GM12878 (cell line): ENCODE data around the gene RNF25. TPM values are rescaled to one million over a fixed set of nuclear protein-coding genes. Genes with fewer than 3 reads are reported as not detected.

ENCODE experiments used
- ATAC-seq: fragments of 200-7000 bp; cut with Tn5 transposase; 3 replicates; pipeline ENCODE4 v1.9.1; 2020; ENCODE audit warnings: mild to moderate bottlenecking, moderate library complexity
- BruUV-seq: library from RNA; stranded (reverse); fragments of 400-500 nt; replicated peaks from 2 replicates; lab custom pipeline; 2021; lab: Mats Ljungman, UMichigan
- CTCF ChIA-PET: fragments of 300-600 bp; sonication (Branson Sonifier 250); formaldehyde crosslinking; extraction: SDS; loops from one replicate; lab custom pipeline; 2021; ENCODE audit warnings: inconsistent platforms; lab: Yijun Ruan, JAX
- POLR2A ChIA-PET: fragments of 350-600 bp; formaldehyde crosslinking; extraction: SDS; loops from one replicate; lab custom pipeline; 2021; ENCODE audit warnings: inconsistent platforms; lab: Charles Lee
- RAD21 ChIA-PET: fragments of 300-600 bp; sonication (Branson Sonifier 250); formaldehyde crosslinking; loops from one replicate; lab custom pipeline; 2023; ENCODE audit warnings: antibody characterized with exemption; ENCODE audit not compliant: unreplicated experiment; lab: Charles Lee
- SMC1A ChIA-PET: fragments of 300-600 bp; sonication (Branson Sonifier 250); formaldehyde crosslinking; loops from one replicate; lab custom pipeline; 2023; ENCODE audit not compliant: unreplicated experiment, uncharacterized antibody; lab: Charles Lee
- DNase-seq: peaks from one replicate; pipeline ENCODE4 v3.0.0-alpha.2; 2011; ENCODE audit warnings: low read depth, low spot score
- FAIRE-seq: peaks from 3 replicates; lab custom pipeline; 2011; peaks lifted over from hg19 to GRCh38; lab: Jason Lieb, UNC
- H2AFZ ChIP-seq: 2 replicates; pipeline ENCODE4 v1.6.0; 2011; ENCODE audit warnings: low read depth, low read length, control low read depth; ENCODE audit not compliant: control insufficient read depth
- H3K27ac ChIP-seq: 2 replicates; pipeline ENCODE4 v1.5.1; 2011; ENCODE audit warnings: control low read depth; ENCODE audit not compliant: control insufficient read depth, insufficient read depth
- H3K27me3 ChIP-seq, 2 experiments: replicated peaks in 1 of 2; 2 replicates each; pipeline versions ENCODE4 v1.6.0 to v1.6.1; 2011; ENCODE audit warnings: low read length in 1 of 2; ENCODE audit not compliant: control insufficient read depth in 2 of 2, insufficient read depth in 2 of 2
- H3K36me3 ChIP-seq, 2 experiments: 2 replicates each; pipeline ENCODE4 v1.5.1; 2011; ENCODE audit warnings: low read length in 1 of 2; ENCODE audit not compliant: control insufficient read depth in 2 of 2, insufficient read depth in 2 of 2
- H3K4me1 ChIP-seq: 2 replicates; pipeline ENCODE4 v1.6.1; 2011; ENCODE audit warnings: mild to moderate bottlenecking, low read length, moderate library complexity, mixed read lengths; ENCODE audit not compliant: control insufficient read depth, insufficient read depth
- H3K4me2 ChIP-seq: 2 replicates; pipeline ENCODE4 v1.6.0; 2011; ENCODE audit warnings: control low read depth; ENCODE audit not compliant: control insufficient read depth, insufficient read depth
- H3K4me3 ChIP-seq: fragments of 200-600 bp; sonication (generic); 2 replicates; pipeline ENCODE4 v1.5.1; 2016
- H3K79me2 ChIP-seq: 2 replicates; pipeline ENCODE4 v1.6.0; 2011; ENCODE audit warnings: low read length; ENCODE audit not compliant: control insufficient read depth, insufficient read depth
- H3K9ac ChIP-seq: 2 replicates; pipeline ENCODE4 v1.8.0; 2011; ENCODE audit warnings: low read length, control low read depth, mixed read lengths; ENCODE audit not compliant: control insufficient read depth, insufficient read depth
- H3K9me3 ChIP-seq: replicated peaks from 3 replicates; pipeline ENCODE4 v1.5.1; 2011; ENCODE audit warnings: mild to moderate bottlenecking, low read length; ENCODE audit not compliant: control insufficient read depth, insufficient read depth
- H4K20me1 ChIP-seq: 2 replicates; pipeline ENCODE4 v1.6.0; 2011; ENCODE audit not compliant: control insufficient read depth, insufficient read depth
- CREM ChIP-seq: IDR thresholded peaks from 2 replicates; pipeline ENCODE4 v1.6.1; 2014; ENCODE audit warnings: antibody characterized with exemption, low read depth
- PAX8 ChIP-seq: fragments of 450-650 bp; IDR thresholded peaks from 2 replicates; pipeline ENCODE4 v1.6.1; 2017; ENCODE audit warnings: mild to moderate bottlenecking, moderate library complexity
- SMC3 ChIP-seq: IDR thresholded peaks from 2 replicates; pipeline ENCODE4 v1.6.1; 2011; ENCODE audit warnings: low read length, improper control_type of control experiment, borderline replicate concordance
- SREBF1 ChIP-seq: IDR thresholded peaks from 2 replicates; pipeline ENCODE4 v1.6.1; 2012; ENCODE audit warnings: mild to moderate bottlenecking, low read length
- WGBS: methylation state at CpG from one replicate; pipeline ENCODE4 v1.1.6; 2016; ENCODE audit warnings: low lambda C conversion rate; ENCODE audit not compliant: insufficient replicate concordance, insufficient coverage; ENCODE audit errors: missing lambda C conversion rate; 5-methylcytosine and 5-hydroxymethylcytosine counted together
- in situ Hi-C: fragments of 300-500 bp; cut with MboI; formaldehyde crosslinking; loops from 9 replicates; pipeline ENCODE4 v1.14.3; 2018; ENCODE audit warnings: mixed read lengths
- intact Hi-C: fragments of 100-400 bp; cut with micrococcal nuclease; formaldehyde crosslinking; loops from one replicate; pipeline ENCODE4 v1.14.2; 2022; ENCODE audit not compliant: unreplicated experiment
- polyA plus RNA-seq, 11 experiments: library from polyadenylated mRNA; depleted of rRNA in 4 of 11; unstranded in 6 of 11; stranded (reverse) in 5 of 11; fragments of >200 nt; fragmentation: Nextera tagmentation in 4 of 11; fragmentation: Illumina TruSeq in 1 of 11; extraction: Ambion mirVana in 4 of 11; extraction: Trizol in 1 of 11; gene quantifications; 1 replicate in 1 of 11; 2 replicates in 10 of 11; pipeline versions ENCODE4 v1.2.1 to v1.2.3, GENCODE V29; 2011 to 2016; ENCODE audit warnings: inconsistent platforms in 2 of 11, missing spikeins in 2 of 11, low read depth in 1 of 11
- total RNA-seq, 4 experiments: library from RNA; depleted of rRNA in 3 of 4; stranded (reverse); fragments of >200 nt in 3 of 4; fragmentation: Illumina TruSeq in 1 of 4; extraction: Trizol in 1 of 4; gene quantifications; 2 replicates each; pipeline versions ENCODE4 v1.2.1 to v1.2.3, GENCODE V29; 2013 to 2021
- TF ChIP-seq, protein P1 (sequence below): IDR thresholded peaks from 2 replicates; pipeline ENCODE4 v1.6.1; 2012; ENCODE audit warnings: mild to moderate bottlenecking, low read depth, low read length
- TF ChIP-seq, protein P2 (sequence below): IDR thresholded peaks from 2 replicates; pipeline ENCODE4 v1.6.1; 2011; ENCODE audit warnings: borderline replicate concordance, low read depth, mild to moderate bottlenecking, moderate library complexity, mixed read lengths, low read length; ENCODE audit not compliant: insufficient read depth; ENCODE audit errors: extremely low read length
- TF ChIP-seq, protein P3 (sequence below): fragments of 450-650 bp; IDR thresholded peaks from 2 replicates; pipeline ENCODE4 v1.6.1; 2018; ENCODE audit warnings: mild to moderate bottlenecking, low read depth, moderate library complexity; ENCODE audit not compliant: partially characterized antibody

RNF25 gene
- total and polyA plus RNA-seq, 10 of the 15 experiments (the other 5 are each of a cell fraction or from before 2014, with no cell fraction given), result 1.3 to 70.4 (median 28.4) TPM

DNA sequence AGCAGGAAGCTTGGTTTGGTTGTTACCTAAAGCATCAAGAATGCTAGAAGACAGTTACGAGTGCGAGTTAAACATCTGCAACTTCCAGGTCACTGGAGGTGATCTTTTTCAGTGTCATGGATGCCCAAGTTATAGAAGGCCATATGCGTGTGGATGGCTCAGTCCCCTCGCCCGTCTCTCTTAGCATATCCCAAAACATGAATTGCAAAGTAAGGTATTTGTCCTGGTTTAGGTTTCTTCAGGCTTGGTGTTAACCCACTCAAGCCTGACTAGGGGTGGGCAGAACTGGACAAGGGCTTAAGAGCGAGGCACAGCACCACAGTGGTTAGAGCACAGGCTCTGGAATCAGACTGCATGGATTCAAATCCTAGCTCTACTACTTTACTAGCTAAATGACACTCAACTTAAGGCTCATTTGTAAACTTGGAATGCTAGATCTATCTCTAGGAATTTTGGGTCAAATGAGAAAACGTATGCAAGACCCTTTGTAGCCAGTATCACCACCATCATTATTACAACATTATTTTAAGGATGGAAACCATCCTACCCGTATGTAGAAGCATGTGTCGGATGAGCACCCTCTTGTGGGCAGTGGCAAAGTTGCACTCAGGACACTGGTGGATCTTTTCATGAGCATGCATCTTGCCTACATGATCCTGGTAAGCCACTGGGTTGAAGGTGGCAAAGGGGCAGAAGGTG lies 23.6 kb downstream of the RNF25 start (continued):
- TF ChIP-seq, protein P1, sequence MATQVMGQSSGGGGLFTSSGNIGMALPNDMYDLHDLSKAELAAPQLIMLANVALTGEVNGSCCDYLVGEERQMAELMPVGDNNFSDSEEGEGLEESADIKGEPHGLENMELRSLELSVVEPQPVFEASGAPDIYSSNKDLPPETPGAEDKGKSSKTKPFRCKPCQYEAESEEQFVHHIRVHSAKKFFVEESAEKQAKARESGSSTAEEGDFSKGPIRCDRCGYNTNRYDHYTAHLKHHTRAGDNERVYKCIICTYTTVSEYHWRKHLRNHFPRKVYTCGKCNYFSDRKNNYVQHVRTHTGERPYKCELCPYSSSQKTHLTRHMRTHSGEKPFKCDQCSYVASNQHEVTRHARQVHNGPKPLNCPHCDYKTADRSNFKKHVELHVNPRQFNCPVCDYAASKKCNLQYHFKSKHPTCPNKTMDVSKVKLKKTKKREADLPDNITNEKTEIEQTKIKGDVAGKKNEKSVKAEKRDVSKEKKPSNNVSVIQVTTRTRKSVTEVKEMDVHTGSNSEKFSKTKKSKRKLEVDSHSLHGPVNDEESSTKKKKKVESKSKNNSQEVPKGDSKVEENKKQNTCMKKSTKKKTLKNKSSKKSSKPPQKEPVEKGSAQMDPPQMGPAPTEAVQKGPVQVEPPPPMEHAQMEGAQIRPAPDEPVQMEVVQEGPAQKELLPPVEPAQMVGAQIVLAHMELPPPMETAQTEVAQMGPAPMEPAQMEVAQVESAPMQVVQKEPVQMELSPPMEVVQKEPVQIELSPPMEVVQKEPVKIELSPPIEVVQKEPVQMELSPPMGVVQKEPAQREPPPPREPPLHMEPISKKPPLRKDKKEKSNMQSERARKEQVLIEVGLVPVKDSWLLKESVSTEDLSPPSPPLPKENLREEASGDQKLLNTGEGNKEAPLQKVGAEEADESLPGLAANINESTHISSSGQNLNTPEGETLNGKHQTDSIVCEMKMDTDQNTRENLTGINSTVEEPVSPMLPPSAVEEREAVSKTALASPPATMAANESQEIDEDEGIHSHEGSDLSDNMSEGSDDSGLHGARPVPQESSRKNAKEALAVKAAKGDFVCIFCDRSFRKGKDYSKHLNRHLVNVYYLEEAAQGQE, result no peak
- TF ChIP-seq PAX8 (no peak), SMC3 (peak; percentile 67), SREBF1 (no peak), CREM (no peak)
- TF ChIP-seq, protein P2, sequence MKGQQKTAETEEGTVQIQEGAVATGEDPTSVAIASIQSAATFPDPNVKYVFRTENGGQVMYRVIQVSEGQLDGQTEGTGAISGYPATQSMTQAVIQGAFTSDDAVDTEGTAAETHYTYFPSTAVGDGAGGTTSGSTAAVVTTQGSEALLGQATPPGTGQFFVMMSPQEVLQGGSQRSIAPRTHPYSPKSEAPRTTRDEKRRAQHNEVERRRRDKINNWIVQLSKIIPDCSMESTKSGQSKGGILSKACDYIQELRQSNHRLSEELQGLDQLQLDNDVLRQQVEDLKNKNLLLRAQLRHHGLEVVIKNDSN, result no peak

DNA sequence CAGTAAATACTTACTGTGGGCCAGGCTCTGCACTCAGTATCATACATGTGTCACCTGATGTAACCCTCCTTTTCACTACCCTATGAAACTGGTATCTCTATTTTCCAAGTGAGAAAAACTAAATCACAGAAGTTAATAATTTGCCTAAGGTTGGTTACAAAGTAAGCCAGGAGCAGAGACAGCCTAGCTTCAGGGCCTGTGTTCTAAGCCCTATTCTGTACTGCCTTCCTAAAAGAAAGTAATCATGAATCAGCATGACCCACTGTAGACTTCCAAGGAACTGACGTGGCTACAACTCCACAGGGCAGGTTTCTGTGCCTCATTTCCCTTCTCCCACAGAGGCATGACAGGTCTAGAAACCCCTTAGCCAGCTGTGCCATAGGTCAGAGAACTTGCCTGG lies 26.7 kb downstream of the RNF25 start:
- DNase-seq (no peak), ATAC-seq (peak; percentile 21), FAIRE-seq (no peak)
- in situ Hi-C loops, result loop anchor here (5.0 kb wide), 1 partner anchor 238 kb away; no protein-coding TSS in a partner anchor
- no peak overlapping the region for H3K27ac ChIP-seq
- no peaks in the 10 kb centered on the region for H3K27me3 ChIP-seq
- no peak overlapping the region for H3K4me3 ChIP-seq
- ChIA-PET POLR2A (no interaction called here), RAD21 (no interaction called here), SMC1A (interaction anchor here (1.3 kb wide), 1 partner anchor 128 kb away, joined by 4 read pairs; no protein-coding TSS in a partner anchor), CTCF (interaction anchor here (1.1 to 1.2 kb wide), 2 partner anchors 67 to 207 kb away, joined by 3 read pairs; no protein-coding TSS in a partner anchor)
- no peaks in the 10 kb centered on the region for H3K4me1 ChIP-seq
- intact Hi-C loops, result no loop called here
- TF ChIP-seq, protein P3, sequence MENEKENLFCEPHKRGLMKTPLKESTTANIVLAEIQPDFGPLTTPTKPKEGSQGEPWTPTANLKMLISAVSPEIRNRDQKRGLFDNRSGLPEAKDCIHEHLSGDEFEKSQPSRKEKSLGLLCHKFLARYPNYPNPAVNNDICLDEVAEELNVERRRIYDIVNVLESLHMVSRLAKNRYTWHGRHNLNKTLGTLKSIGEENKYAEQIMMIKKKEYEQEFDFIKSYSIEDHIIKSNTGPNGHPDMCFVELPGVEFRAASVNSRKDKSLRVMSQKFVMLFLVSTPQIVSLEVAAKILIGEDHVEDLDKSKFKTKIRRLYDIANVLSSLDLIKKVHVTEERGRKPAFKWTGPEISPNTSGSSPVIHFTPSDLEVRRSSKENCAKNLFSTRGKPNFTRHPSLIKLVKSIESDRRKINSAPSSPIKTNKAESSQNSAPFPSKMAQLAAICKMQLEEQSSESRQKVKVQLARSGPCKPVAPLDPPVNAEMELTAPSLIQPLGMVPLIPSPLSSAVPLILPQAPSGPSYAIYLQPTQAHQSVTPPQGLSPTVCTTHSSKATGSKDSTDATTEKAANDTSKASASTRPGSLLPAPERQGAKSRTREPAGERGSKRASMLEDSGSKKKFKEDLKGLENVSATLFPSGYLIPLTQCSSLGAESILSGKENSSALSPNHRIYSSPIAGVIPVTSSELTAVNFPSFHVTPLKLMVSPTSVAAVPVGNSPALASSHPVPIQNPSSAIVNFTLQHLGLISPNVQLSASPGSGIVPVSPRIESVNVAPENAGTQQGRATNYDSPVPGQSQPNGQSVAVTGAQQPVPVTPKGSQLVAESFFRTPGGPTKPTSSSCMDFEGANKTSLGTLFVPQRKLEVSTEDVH, result no peak
- H3K9me3 ChIP-seq, result no peaks in the 10 kb centered on the region
- peaks cover 34 to 35% of the 10 kb centered on the region in 2 experiments for H3K36me3 ChIP-seq
- no peak overlapping the region for H3K4me2 ChIP-seq
- no peaks in the 10 kb centered on the region for H4K20me1 ChIP-seq
- WGBS, result 100% methylated on average over 1 of the region's 1 CpG
- BruUV-seq, result no TSS peak
- peaks cover 2% of the 10 kb centered on the region; the same call in 1 of the 2 replicates for H3K79me2 ChIP-seq
- no peak overlapping the region for H3K9ac ChIP-seq
- H2AFZ ChIP-seq, result no peak overlapping the region
